ENCODE results near the gene LBR. TPM values are rescaled to one million over a fixed set of nuclear protein-coding genes. Genes with fewer than 3 reads are reported as not detected.

LBR gene
- total RNA-seq, 1 donor from 2014 or later = 51.7 TPM

DNA sequence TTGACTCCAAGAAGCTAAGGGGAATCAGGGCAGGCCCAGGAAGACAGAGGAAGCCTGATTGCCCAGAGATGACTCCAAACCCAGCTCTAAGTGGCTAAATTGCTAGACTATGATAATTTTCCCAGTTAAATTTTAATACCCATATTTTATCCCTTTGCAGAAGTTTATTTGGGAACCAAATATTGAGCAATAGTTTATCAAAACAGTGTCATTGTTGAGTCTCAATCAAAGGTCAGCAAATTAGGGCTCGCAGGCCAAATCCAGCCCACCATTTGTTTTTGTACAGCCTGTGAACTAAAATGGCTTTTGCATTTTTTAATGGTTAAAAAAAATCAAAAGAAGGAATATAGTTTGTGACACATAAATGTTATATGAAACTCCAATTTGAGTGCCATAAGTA is 47.1 kb downstream of the LBR start:
- no peak overlapping the region for H3K4me3 ChIP-seq (ENCODE audit: low read depth, low read length)
- TF ChIP-seq, protein P1, sequence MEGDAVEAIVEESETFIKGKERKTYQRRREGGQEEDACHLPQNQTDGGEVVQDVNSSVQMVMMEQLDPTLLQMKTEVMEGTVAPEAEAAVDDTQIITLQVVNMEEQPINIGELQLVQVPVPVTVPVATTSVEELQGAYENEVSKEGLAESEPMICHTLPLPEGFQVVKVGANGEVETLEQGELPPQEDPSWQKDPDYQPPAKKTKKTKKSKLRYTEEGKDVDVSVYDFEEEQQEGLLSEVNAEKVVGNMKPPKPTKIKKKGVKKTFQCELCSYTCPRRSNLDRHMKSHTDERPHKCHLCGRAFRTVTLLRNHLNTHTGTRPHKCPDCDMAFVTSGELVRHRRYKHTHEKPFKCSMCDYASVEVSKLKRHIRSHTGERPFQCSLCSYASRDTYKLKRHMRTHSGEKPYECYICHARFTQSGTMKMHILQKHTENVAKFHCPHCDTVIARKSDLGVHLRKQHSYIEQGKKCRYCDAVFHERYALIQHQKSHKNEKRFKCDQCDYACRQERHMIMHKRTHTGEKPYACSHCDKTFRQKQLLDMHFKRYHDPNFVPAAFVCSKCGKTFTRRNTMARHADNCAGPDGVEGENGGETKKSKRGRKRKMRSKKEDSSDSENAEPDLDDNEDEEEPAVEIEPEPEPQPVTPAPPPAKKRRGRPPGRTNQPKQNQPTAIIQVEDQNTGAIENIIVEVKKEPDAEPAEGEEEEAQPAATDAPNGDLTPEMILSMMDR (conservative IDR thresholded peaks at IDR 0.05; ENCODE audit: low read depth, low read length) = no peak
- DNase-seq (ENCODE audit: low read depth) = no peak

DNA sequence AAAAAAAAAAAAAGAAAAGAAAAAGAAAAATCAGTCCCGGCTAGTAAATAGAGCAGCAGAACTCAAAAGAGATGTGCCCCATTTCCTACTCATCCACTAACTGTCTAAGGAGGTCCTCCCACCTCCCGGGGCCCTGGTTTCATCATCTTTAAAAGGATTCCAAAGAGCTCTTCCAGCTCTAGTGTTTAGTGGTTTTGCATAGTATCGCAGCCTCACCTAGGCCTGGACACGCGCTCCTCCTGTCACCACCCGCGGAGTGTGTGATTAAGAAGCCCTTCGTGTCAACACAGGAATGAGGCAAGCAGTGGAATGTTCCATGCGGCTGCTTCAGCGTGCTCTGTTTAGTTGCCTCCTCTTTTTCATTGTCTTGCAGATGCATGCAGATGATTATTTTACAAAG is 49.0 kb downstream of the LBR start:
- TF ChIP-seq, protein P1 (conservative IDR thresholded peaks at IDR 0.05; ENCODE audit: low read depth, low read length) = no peak
- DNase-seq (ENCODE audit: low read depth) = no peak
- no peak overlapping the region for H3K4me3 ChIP-seq (ENCODE audit: low read depth, low read length)

DNA sequence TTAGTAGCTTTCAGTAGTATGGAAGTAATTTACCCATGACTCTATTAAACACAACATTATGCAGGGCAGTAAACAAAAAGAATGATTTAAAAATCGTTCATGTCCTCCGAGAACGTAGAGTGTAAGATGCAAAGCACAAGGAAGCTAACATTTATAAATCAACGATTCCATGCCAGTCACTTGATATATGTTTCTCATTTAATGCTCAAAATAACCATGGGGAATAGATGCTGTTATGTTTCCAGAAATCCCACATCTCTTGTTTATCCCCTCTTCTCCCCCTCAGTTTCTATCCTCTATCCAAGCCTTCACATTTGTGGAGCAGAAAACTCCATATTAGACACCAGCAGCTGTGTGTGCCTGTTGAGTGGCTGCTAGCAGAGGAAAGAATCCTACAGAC is 52.8 kb downstream of the LBR start:
- no peak overlapping the region for H3K4me3 ChIP-seq (ENCODE audit: low read depth, low read length)
- TF ChIP-seq, protein P1 (conservative IDR thresholded peaks at IDR 0.05; ENCODE audit: low read depth, low read length) = no peak
- DNase-seq (ENCODE audit: low read depth) = no peak

DNA sequence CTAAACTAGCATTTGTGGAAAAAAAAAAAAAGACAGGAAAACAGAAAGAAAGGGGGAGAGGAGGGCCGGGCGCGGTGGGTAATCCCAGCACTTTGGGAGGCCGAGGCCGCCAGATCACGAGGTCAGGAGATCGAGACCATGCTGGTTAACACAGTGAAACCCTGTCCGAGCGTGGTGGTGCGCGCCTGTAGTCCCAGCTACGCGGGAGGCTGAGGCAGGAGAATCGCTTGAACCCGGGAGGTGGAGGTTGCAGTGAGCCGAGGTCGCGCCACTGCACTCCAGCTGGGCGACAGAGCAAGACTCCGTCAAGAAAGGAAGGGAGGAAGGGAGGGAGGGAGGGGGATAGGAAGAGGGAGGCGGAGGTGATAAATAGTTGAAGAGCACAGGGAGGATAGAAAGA is 54.7 kb downstream of the LBR start:
- no peak overlapping the region for H3K4me3 ChIP-seq (ENCODE audit: low read depth, low read length)
- no peak for DNase-seq (ENCODE audit: low read depth)
- TF ChIP-seq, protein P1 (conservative IDR thresholded peaks at IDR 0.05; ENCODE audit: low read depth, low read length) = no peak

DNA sequence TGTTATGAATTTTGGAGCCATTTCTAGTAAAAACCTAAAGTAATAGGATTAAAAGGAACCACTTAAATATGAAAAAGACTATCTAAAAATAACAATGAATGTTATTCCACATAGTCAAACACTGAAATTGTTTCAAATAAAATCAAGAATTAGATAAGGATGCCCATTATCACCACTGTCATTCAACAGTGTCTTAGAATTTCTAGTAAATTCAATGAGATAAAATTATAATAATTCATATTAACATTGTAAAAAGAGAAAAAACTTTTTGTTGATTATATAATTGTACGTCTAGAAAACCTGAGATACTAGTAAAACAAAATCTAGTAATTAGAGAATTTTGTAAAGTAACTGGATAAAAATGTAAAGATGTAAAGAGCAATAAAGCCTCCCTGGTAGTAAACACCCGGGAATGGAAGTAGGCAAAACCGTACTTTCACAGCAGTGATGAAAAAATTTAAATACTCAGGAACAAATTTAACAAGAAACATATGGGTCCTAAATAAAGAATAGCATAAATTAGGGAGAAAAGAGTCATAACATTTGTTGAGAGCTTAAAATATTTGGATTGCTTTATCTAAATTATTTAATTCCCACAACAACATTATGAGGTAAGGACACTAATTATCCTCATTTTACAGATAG is 56.4 kb downstream of the LBR start:
- TF ChIP-seq, protein P1 (conservative IDR thresholded peaks at IDR 0.05; ENCODE audit: low read depth, low read length) = no peak
- no peak for DNase-seq (ENCODE audit: low read depth)
- no peak overlapping the region for H3K4me3 ChIP-seq (ENCODE audit: low read depth, low read length)

DNA sequence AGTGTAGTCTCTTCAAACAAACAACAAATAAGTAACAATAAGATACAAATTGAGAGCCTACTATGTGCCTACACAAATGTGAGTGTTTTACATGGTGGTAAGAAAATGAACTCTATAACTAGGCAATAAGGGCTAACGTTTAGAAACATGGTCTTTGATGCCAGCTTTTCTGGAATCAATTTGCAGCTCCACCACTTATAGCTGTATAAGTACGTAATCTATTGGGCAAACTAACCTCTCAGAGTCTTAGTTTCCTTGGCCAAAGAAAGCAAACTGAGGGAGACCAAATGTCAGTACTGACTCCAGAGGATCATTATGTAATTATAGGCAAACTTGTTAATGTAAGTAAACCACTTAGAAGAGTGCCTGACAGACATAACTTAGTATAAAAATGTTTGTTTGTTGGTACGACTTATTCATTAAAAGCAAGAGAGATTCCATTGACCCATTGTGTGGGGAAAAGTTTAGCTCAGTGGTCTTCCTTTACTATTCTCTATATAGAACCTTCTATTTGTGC is 59.7 kb downstream of the LBR start:
- no peak for DNase-seq (ENCODE audit: low read depth)
- no peak overlapping the region for H3K4me3 ChIP-seq (ENCODE audit: low read depth, low read length)
- TF ChIP-seq, protein P1 (conservative IDR thresholded peaks at IDR 0.05; ENCODE audit: low read depth, low read length) = no peak

DNA sequence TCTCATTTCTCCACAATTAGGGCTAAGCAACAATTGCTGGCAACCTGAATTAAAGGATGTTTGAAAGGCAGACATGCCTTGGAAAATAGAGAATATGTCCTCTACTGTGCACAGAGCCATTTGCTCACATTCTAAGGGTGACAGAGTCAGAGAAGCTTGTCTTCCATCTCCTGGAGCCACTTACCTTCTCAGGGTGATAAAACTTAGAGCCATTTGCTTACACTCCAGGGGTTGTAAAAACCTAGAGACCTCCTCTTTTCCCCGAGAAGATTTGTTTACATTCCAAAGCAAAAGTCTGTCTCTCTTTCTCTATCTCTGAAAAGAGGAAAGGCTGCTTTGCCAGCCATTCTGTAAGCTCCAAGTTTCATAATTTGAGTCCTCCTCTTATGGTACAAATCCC is 61.3 kb downstream of the LBR start:
- TF ChIP-seq, protein P1 (conservative IDR thresholded peaks at IDR 0.05; ENCODE audit: low read depth, low read length) = no peak
- no peak overlapping the region for H3K4me3 ChIP-seq (ENCODE audit: low read depth, low read length)
- no peak for DNase-seq (ENCODE audit: low read depth)
